GM18505 (cell line): Measurements from ENCODE around the gene SCUBE1.

Source experiments
- ATAC-seq: cut with Tn5 transposase; IDR thresholded peaks from one replicate; pipeline ENCODE4 v1.9.1; 2021; ENCODE audit not compliant: unreplicated experiment
- POLR2A ChIP-seq: IDR thresholded peaks from 4 replicates; pipeline ENCODE4 v1.6.1; 2011; ENCODE audit warnings: borderline replicate concordance; ENCODE audit not compliant: insufficient read depth, insufficient read length; ENCODE audit errors: extremely low read depth

The SCUBE1 gene

GRCh38 chr22:43213962-43214361 lies 129.2 kb downstream of the SCUBE1 start:
- no peak for ATAC-seq
- no peak for TF ChIP-seq POLR2A

GRCh38 chr22:43213051-43213450 lies 130.1 kb downstream of the SCUBE1 start:
- no peak for ATAC-seq
- no peak for TF ChIP-seq POLR2A

GRCh38 chr22:43212434-43212952 lies 130.7 kb downstream of the SCUBE1 start:
- no peak for ATAC-seq
- TF ChIP-seq POLR2A, result no peak

GRCh38 chr22:43211941-43212433 lies 131.2 kb downstream of the SCUBE1 start:
- TF ChIP-seq POLR2A, result no peak
- no peak for ATAC-seq

- TF ChIP-seq POLR2A, result no peak
Observed at GRCh38 chr22:43210631-43211515, 132.3 kb downstream of the SCUBE1 start.

GRCh38 chr22:43209971-43210370 lies 133.2 kb downstream of the SCUBE1 start:
- ATAC-seq, result no peak
- no peak for TF ChIP-seq POLR2A

More at GRCh38 chr22:43210631-43211515, 132.3 kb downstream of the SCUBE1 start:
- no peak for ATAC-seq

GRCh38 chr22:43209523-43209890 lies 133.7 kb downstream of the SCUBE1 start:
- no peak for TF ChIP-seq POLR2A
- no peak for ATAC-seq

GRCh38 chr22:43208703-43209522 lies 134.3 kb downstream of the SCUBE1 start:
- TF ChIP-seq POLR2A, result no peak
- ATAC-seq, result no peak

- no peak for ATAC-seq
- no peak for TF ChIP-seq POLR2A
Observed at GRCh38 chr22:43207849-43208702, 135.1 kb downstream of the SCUBE1 start.

GRCh38 chr22:43207386-43207785 lies 135.8 kb downstream of the SCUBE1 start:
- no peak for ATAC-seq
- TF ChIP-seq POLR2A, result no peak

- TF ChIP-seq POLR2A, result no peak
- ATAC-seq, result no peak
Observed at GRCh38 chr22:43206509-43207161, 136.5 kb downstream of the SCUBE1 start.
